Lower leg skin (tissue), 3 donors: ENCODE data around the gene COG2.

Experiments used
- POLR2A ChIP-seq, 2 donors: fragments of 450-650 bp; IDR thresholded peaks; one replicate each; pipeline ENCODE4 v1.6.1; 2016 to 2017; ENCODE audit warnings: antibody characterized with exemption in 2 of 2, mild to moderate bottlenecking in 1 of 2, moderate library complexity in 1 of 2
- TF ChIP-seq, protein P1 (sequence below), 3 donors: fragments of 450-650 bp; IDR thresholded peaks; one replicate each; pipeline ENCODE4 v1.5.1; 2016; ENCODE audit warnings: antibody characterized with exemption in 3 of 3, mild to moderate bottlenecking in 3 of 3, moderate library complexity in 2 of 3

DNA sequence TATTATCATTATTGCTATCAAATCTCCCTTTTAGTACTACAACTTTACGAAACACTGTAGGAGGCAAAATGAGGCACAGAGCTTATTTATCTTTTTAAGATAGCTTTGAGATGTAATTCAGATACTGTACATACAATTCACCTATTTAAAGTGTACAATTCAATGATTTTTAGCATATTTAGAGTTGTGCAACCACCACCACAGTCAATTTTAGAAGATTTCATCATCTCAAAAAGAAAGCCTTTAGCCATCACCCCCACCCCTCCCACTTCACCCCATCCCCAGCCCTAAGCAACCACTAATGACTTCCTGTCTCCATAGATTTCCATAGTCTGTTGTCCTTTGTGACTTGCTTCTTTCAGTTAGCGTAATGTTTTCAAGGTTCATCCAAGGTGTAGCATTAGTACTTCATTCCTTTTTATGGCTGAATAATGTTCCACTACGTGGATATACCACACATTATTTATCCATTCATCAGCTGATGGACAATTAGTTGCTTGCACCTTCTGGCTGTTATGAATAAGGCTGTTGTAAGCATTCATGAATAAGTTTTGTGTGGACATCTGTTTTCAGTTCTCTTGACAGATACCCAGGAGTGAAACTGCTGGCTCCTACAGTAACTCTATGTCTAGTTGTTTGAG lies 95.5 kb downstream of the COG2 start:
- TF ChIP-seq, protein P1, sequence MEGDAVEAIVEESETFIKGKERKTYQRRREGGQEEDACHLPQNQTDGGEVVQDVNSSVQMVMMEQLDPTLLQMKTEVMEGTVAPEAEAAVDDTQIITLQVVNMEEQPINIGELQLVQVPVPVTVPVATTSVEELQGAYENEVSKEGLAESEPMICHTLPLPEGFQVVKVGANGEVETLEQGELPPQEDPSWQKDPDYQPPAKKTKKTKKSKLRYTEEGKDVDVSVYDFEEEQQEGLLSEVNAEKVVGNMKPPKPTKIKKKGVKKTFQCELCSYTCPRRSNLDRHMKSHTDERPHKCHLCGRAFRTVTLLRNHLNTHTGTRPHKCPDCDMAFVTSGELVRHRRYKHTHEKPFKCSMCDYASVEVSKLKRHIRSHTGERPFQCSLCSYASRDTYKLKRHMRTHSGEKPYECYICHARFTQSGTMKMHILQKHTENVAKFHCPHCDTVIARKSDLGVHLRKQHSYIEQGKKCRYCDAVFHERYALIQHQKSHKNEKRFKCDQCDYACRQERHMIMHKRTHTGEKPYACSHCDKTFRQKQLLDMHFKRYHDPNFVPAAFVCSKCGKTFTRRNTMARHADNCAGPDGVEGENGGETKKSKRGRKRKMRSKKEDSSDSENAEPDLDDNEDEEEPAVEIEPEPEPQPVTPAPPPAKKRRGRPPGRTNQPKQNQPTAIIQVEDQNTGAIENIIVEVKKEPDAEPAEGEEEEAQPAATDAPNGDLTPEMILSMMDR (IDR thresholded peaks at IDR 0.05): no peak
- TF ChIP-seq POLR2A (IDR thresholded peaks at IDR 0.05): no peak
